HEK293T (cell line): ENCODE results near the gene RABL2B.

Experiments used
- ARNT ChIP-seq: fragments of 450-650 bp; IDR thresholded peaks from 2 replicates; pipeline ENCODE4 v1.6.1; 2017; ENCODE audit warnings: mild to moderate bottlenecking
- FOXA1 ChIP-seq: fragments of 450-650 bp; IDR thresholded peaks from 2 replicates; pipeline ENCODE4 v1.6.1; 2016; ENCODE audit warnings: mild to moderate bottlenecking
- HDGF ChIP-seq: fragments of 450-650 bp; IDR thresholded peaks from 2 replicates; pipeline ENCODE4 v1.6.1; 2017; ENCODE audit warnings: antibody characterized with exemption, borderline replicate concordance
- NFRKB ChIP-seq: fragments of 450-650 bp; IDR thresholded peaks from 2 replicates; pipeline ENCODE4 v1.6.1; 2016; ENCODE audit warnings: mild to moderate bottlenecking, moderate library complexity
- PKNOX1 ChIP-seq: fragments of 450-650 bp; IDR thresholded peaks from 2 replicates; pipeline ENCODE4 v1.6.1; 2016
- SP1 ChIP-seq: fragments of 450-650 bp; IDR thresholded peaks from 2 replicates; pipeline ENCODE4 v1.6.1; 2017
- SUZ12 ChIP-seq: fragments of 450-650 bp; IDR thresholded peaks from 2 replicates; pipeline ENCODE4 v1.6.1; 2016; ENCODE audit warnings: mild to moderate bottlenecking
- ZNF384 ChIP-seq: fragments of 450-650 bp; IDR thresholded peaks from 2 replicates; pipeline ENCODE4 v1.6.1; 2016

GRCh38 chr22:50730013-50730891 lies 53.2 kb downstream of the RABL2B start:
- TF ChIP-seq HDGF = no peak
- TF ChIP-seq FOXA1 = no peak
- no peak for TF ChIP-seq PKNOX1
- TF ChIP-seq SUZ12 = no peak
- no peak for TF ChIP-seq ARNT
- no peak for TF ChIP-seq ZNF384
- no peak for TF ChIP-seq NFRKB
- no peak for TF ChIP-seq SP1
